H1 (cell line): ENCODE data around the gene SLC66A2. TPM values are rescaled to one million over a fixed set of nuclear protein-coding genes. Genes with fewer than 3 reads are reported as not detected.

Source experiments
- CTCF ChIA-PET: fragments of 300-600 bp; sonication (Branson Sonifier 250); formaldehyde crosslinking; loops from one replicate; lab custom pipeline; 2021; ENCODE audit not compliant: partially characterized antibody; lab: Charles Lee
- POLR2A ChIA-PET: fragments of 300-600 bp; sonication (Branson Sonifier 250); formaldehyde crosslinking; loops from one replicate; lab custom pipeline; 2021; ENCODE audit warnings: inconsistent platforms; ENCODE audit not compliant: partially characterized antibody; lab: Charles Lee
- DNase-seq, 2 experiments: peaks; one replicate each; pipeline versions ENCODE4 v3.0.0 to v3.0.0-alpha.2; 2010 to 2022; ENCODE audit warnings: low spot score in 2 of 2, low read depth in 1 of 2, mixed read lengths in 1 of 2
- FAIRE-seq: peaks from 2 replicates; lab custom pipeline; 2011; peaks lifted over from hg19 to GRCh38; lab: Jason Lieb, UNC
- H2AFZ ChIP-seq: 2 replicates; pipeline ENCODE4 v1.8.1; 2012; ENCODE audit warnings: low read length, inconsistent platforms
- H2AK5ac ChIP-seq: 2 replicates; pipeline ENCODE4 v1.6.1; 2013; ENCODE audit warnings: low read depth, low read length
- H2BK120ac ChIP-seq: replicated peaks from 2 replicates; pipeline ENCODE3; 2013; ENCODE audit warnings: low read depth, low read length, inconsistent platforms
- H2BK12ac ChIP-seq: 2 replicates; pipeline ENCODE4 v1.6.1; 2013; ENCODE audit warnings: low read depth, low read length
- H2BK15ac ChIP-seq: 2 replicates; pipeline ENCODE4 v1.6.1; 2013; ENCODE audit warnings: low read length
- H2BK20ac ChIP-seq: 2 replicates; pipeline ENCODE4 v1.6.1; 2013; ENCODE audit warnings: low read length
- H2BK5ac ChIP-seq: 2 replicates; pipeline ENCODE4 v1.6.1; 2013; ENCODE audit warnings: low read depth, low read length
- H3K14ac ChIP-seq: 2 replicates; pipeline ENCODE4 v1.6.1; 2013; ENCODE audit warnings: inconsistent platforms; ENCODE audit not compliant: insufficient read length
- H3K18ac ChIP-seq: 2 replicates; pipeline ENCODE4 v1.6.1; 2013; ENCODE audit warnings: low read length; ENCODE audit errors: extremely low read depth
- H3K23ac ChIP-seq: 2 replicates; pipeline ENCODE4 v1.6.1; 2013; ENCODE audit warnings: inconsistent platforms; ENCODE audit not compliant: insufficient read length
- H3K23me2 ChIP-seq: 2 replicates; pipeline ENCODE4 v1.6.1; 2013; ENCODE audit warnings: low read depth, low read length
- H3K27ac ChIP-seq: 2 replicates; pipeline ENCODE4 v1.6.1; 2011; ENCODE audit warnings: low read depth, low read length, inconsistent platforms
- H3K27me3 ChIP-seq, 4 experiments: replicated peaks in 1 of 4; 1 replicate in 1 of 4; 2 replicates in 3 of 4; pipeline versions ENCODE4 v1.6.1 to v1.8.1; 2011 to 2013; ENCODE audit warnings: low read length in 3 of 4, mild to moderate bottlenecking in 3 of 4, inconsistent platforms in 2 of 4, mixed read lengths in 2 of 4, moderate library complexity in 1 of 4; ENCODE audit not compliant: control insufficient read depth in 3 of 4, insufficient read depth in 3 of 4; ENCODE audit errors: extremely low read depth in 1 of 4
- H3K36me3 ChIP-seq, 4 experiments: 2 replicates each; pipeline versions ENCODE4 v1.6.1 to v1.8.1; 2011 to 2013; ENCODE audit warnings: mild to moderate bottlenecking in 4 of 4, low read length in 3 of 4, moderate library complexity in 2 of 4, control low read depth in 1 of 4, inconsistent platforms in 1 of 4; ENCODE audit not compliant: insufficient read depth in 4 of 4, control insufficient read depth in 2 of 4
- H3K4ac ChIP-seq: replicated peaks from 2 replicates; pipeline ENCODE3; 2013; ENCODE audit warnings: low read length, low read depth, mixed read lengths, inconsistent platforms; ENCODE audit not compliant: insufficient read length
- H3K4me1 ChIP-seq, 4 experiments: replicated peaks in 1 of 4; 1 replicate in 1 of 4; 2 replicates in 3 of 4; pipeline versions ENCODE4 v1.6.1 to v1.8.1; 2011 to 2013; ENCODE audit warnings: low read length in 3 of 4, inconsistent platforms in 2 of 4, mixed read lengths in 1 of 4; ENCODE audit not compliant: insufficient read depth in 4 of 4, control insufficient read depth in 3 of 4
- H3K4me2 ChIP-seq, 2 experiments: 2 replicates each; pipeline versions ENCODE4 v1.6.1 to v1.8.1; 2011 to 2013; ENCODE audit warnings: low read depth in 2 of 2, low read length in 2 of 2, control low read depth in 1 of 2, inconsistent platforms in 1 of 2, mild to moderate bottlenecking in 1 of 2; ENCODE audit not compliant: insufficient read depth in 1 of 2
- H3K4me3 ChIP-seq, 4 experiments: fragments of 200-600, 300-600 bp in 1 of 4; sonication (generic), shearing (Covaris generic), sonication (Bioruptor Twin) in 1 of 4; 2 replicates each; pipeline versions ENCODE4 v1.5.1 to v1.8.1; 2011 to 2016; ENCODE audit warnings: low read length in 4 of 4, low read depth in 3 of 4, control low read depth in 2 of 4, inconsistent platforms in 2 of 4, mild to moderate bottlenecking in 2 of 4, mixed read lengths in 1 of 4, moderate library complexity in 1 of 4; ENCODE audit not compliant: insufficient read depth in 2 of 4; ENCODE audit errors: extremely low read depth in 1 of 4
- H3K56ac ChIP-seq: replicated peaks from 2 replicates; pipeline ENCODE3; 2013; ENCODE audit warnings: low read depth, mild to moderate bottlenecking, mixed read lengths, low read length, inconsistent platforms; ENCODE audit not compliant: insufficient read length
- H3K79me1 ChIP-seq: 2 replicates; pipeline ENCODE4 v1.6.1; 2013; ENCODE audit warnings: low read depth, low read length, control low read depth
- H3K79me2 ChIP-seq, 2 experiments: 2 replicates each; pipeline versions ENCODE4 v1.6.1 to v1.8.1; 2012 to 2013; ENCODE audit warnings: low read length in 2 of 2, mild to moderate bottlenecking in 2 of 2, inconsistent platforms in 1 of 2; ENCODE audit not compliant: insufficient read depth in 2 of 2, control insufficient read depth in 1 of 2
- H3K9ac ChIP-seq, 4 experiments: replicated peaks in 1 of 4; 1 replicate in 1 of 4; 2 replicates in 3 of 4; pipeline versions ENCODE4 v1.6.1 to v1.8.1; 2011 to 2013; ENCODE audit warnings: low read depth in 3 of 4, low read length in 3 of 4, control low read depth in 2 of 4, mild to moderate bottlenecking in 2 of 4, moderate library complexity in 2 of 4, inconsistent platforms in 1 of 4; ENCODE audit errors: extremely low read depth in 1 of 4
- H3K9me3 ChIP-seq, 2 experiments: 2 replicates each; pipeline versions ENCODE4 v1.6.1 to v1.8.1; 2012 to 2013; ENCODE audit warnings: mild to moderate bottlenecking in 2 of 2, moderate library complexity in 2 of 2, control low read depth in 1 of 2, inconsistent platforms in 1 of 2, low read depth in 1 of 2, low read length in 1 of 2, mixed read lengths in 1 of 2; ENCODE audit not compliant: insufficient read depth in 2 of 2
- H4K20me1 ChIP-seq, 2 experiments: replicated peaks in 1 of 2; 2 replicates each; pipeline versions ENCODE3 to v1.8.1; 2011 to 2013; ENCODE audit warnings: inconsistent platforms in 2 of 2, low read length in 2 of 2, mild to moderate bottlenecking in 1 of 2; ENCODE audit not compliant: insufficient read depth in 2 of 2, control insufficient read depth in 1 of 2
- H4K5ac ChIP-seq: 2 replicates; pipeline ENCODE4 v1.6.1; 2013; ENCODE audit warnings: low read length, low read depth, mixed read lengths, inconsistent platforms; ENCODE audit not compliant: insufficient read length
- H4K8ac ChIP-seq: 2 replicates; pipeline ENCODE4 v1.8.0; 2013; ENCODE audit warnings: mild to moderate bottlenecking, moderate library complexity, low read length, inconsistent platforms; ENCODE audit not compliant: insufficient read depth; ENCODE audit errors: extremely low read depth
- H4K91ac ChIP-seq: replicated peaks from 2 replicates; pipeline ENCODE3; 2013; ENCODE audit warnings: low read length, mixed read lengths, inconsistent platforms; ENCODE audit not compliant: insufficient read length
- BRCA1 ChIP-seq: IDR thresholded peaks from 2 replicates; pipeline ENCODE4 v1.6.1; 2012; ENCODE audit warnings: low read depth, low read length, improper control_type of control experiment
- CHD1 ChIP-seq: IDR thresholded peaks from 2 replicates; pipeline ENCODE4 v1.6.1; 2012; ENCODE audit warnings: low read depth, low read length, improper control_type of control experiment
- GTF2F1 ChIP-seq: IDR thresholded peaks from 2 replicates; pipeline ENCODE4 v1.6.1; 2012; ENCODE audit warnings: low read depth, low read length, improper control_type of control experiment, borderline replicate concordance
- JUND ChIP-seq: IDR thresholded peaks from 2 replicates; pipeline ENCODE4 v1.6.1; 2011; ENCODE audit warnings: mild to moderate bottlenecking, improper control_type of control experiment, low read length
- KDM5A ChIP-seq: fragments of 200-600 bp; IDR thresholded peaks from 2 replicates; pipeline ENCODE4 v1.7.1; 2012; ENCODE audit warnings: mild to moderate bottlenecking, low read length, inconsistent platforms, mixed read lengths
- NRF1 ChIP-seq: IDR thresholded peaks from 2 replicates; pipeline ENCODE4 v1.6.1; 2011; ENCODE audit warnings: mild to moderate bottlenecking, low read depth, low read length, improper control_type of control experiment
- RNF2 ChIP-seq: fragments of 200-900, 300-1000 bp; sonication (generic); IDR thresholded peaks from 2 replicates; pipeline ENCODE4 v1.7.1; 2016; ENCODE audit warnings: borderline replicate concordance, low read depth, mild to moderate bottlenecking, antibody characterized with exemption, low read length; ENCODE audit not compliant: poor library complexity, severe bottlenecking; ENCODE audit errors: missing control alignments
- RXRA ChIP-seq: IDR thresholded peaks from 2 replicates; pipeline ENCODE4 v1.6.1; 2011; ENCODE audit warnings: low read depth, mild to moderate bottlenecking, low read length, moderate library complexity; ENCODE audit not compliant: insufficient read depth
- SIN3A ChIP-seq, 2 experiments: IDR thresholded peaks in 1 of 2; conservative IDR thresholded peaks in 1 of 2; 2 replicates each; pipeline ENCODE4 v1.6.1; 2011 to 2012; ENCODE audit warnings: low read length in 2 of 2, improper control_type of control experiment in 1 of 2, low read depth in 1 of 2, mild to moderate bottlenecking in 1 of 2
- SP4 ChIP-seq: IDR thresholded peaks from 2 replicates; pipeline ENCODE4 v1.6.1; 2012; ENCODE audit warnings: low read length, inconsistent platforms
- TAF1 ChIP-seq: IDR thresholded peaks from 2 replicates; pipeline ENCODE4 v1.6.1; 2011; ENCODE audit warnings: mild to moderate bottlenecking, low read depth, low read length
- WGBS, 2 experiments: shearing (Covaris generic) in 1 of 2; methylation state at CpG; one replicate each; pipeline versions ENCODE4 v1.1.6 to v1.1.7; 2013 to 2015; ENCODE audit warnings: low lambda C conversion rate in 2 of 2, mixed read lengths in 2 of 2, inconsistent platforms in 1 of 2, low coverage in 1 of 2, missing lambda C conversion rate in 1 of 2; ENCODE audit not compliant: insufficient replicate concordance in 2 of 2, insufficient coverage in 1 of 2, insufficient read length in 1 of 2; ENCODE audit errors: extremely low coverage in 1 of 2, missing lambda C conversion rate in 1 of 2; 5-methylcytosine and 5-hydroxymethylcytosine counted together
- polyA plus RNA-seq, 7 experiments: library from polyadenylated mRNA; depleted of rRNA in 3 of 7; stranded (reverse) in 5 of 7; unstranded in 2 of 7; fragments of >200 nt in 5 of 7; fragments of 200-250 nt in 2 of 7; gene quantifications; 1 replicate in 5 of 7; 2 replicates in 1 of 7; 4 replicates in 1 of 7; pipeline versions ENCODE4 v1.2.1 to v1.2.3, GENCODE V29; 2011 to 2013; ENCODE audit warnings: missing spikeins in 2 of 7, mixed read lengths in 2 of 7
- total RNA-seq: library from RNA; stranded (reverse); fragmentation: NEBNext Ultra II Directional; extraction: Animal tissue kit (Norgen Biotek cat#: 25700); gene quantifications from 2 replicates; pipeline ENCODE4 v1.2.1, GENCODE V29; 2021
- TF ChIP-seq, protein P1 (sequence below): IDR thresholded peaks from 2 replicates; pipeline ENCODE4 v1.6.1; 2011; ENCODE audit warnings: low read depth, mild to moderate bottlenecking, low read length; ENCODE audit not compliant: insufficient read depth

SLC66A2 gene
- total and polyA plus RNA-seq, 2 of the 8 experiments (the other 6 are each of a cell fraction or from before 2014, with no cell fraction given) = 15.0 to 18.9 TPM

DNA sequence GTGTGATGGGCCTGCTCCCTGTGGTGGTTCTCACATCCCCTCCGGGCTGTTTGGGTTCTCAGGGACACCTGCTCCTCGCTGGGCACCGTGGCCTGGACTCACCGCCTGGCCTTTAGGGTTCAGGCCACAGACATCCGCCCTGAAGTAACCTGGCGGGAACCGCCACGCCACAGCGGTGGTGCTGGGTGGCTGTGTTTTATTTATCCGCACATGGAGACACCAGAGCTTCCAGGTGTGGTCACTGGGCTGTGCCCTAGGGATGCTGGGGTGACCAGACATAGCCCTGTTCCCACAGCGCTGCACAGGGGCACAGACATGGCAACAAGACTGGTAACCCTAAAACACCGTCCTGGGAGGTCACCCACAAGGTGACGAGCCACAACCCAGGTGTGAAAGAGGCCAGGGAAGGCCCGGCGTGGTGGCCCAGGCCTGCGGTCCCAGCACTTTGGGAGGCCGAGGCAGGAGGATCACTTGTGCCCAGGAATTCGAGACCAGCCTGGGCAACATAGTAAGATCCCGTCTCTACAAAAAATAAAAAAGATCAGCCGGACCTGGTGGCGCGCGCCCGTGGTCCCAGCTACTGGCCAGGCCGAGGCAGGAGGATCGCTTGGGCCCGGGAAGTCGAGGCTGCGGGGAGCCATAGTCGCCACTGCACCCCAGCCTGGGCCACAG, 12.3 kb upstream of the SLC66A2 start:
- H3K79me2 ChIP-seq = no peaks in the 10 kb centered on the region
- peaks cover 3 to 54% (median 45%) of the 10 kb centered on the region in 4 experiments for H3K27me3 ChIP-seq
- peaks cover 2 to 10% of the 10 kb centered on the region in 2 experiments for H4K20me1 ChIP-seq
- H4K5ac ChIP-seq = no peak overlapping the region
- H3K36me3 ChIP-seq = no peaks in the 10 kb centered on the region
- H3K9me3 ChIP-seq = no peaks in the 10 kb centered on the region
- H3K14ac ChIP-seq = no peak overlapping the region
- H3K9ac ChIP-seq = no peak overlapping the region
- peaks cover 2 to 24% (median 21%) of the 10 kb centered on the region in 4 experiments; a peak in 6 of 7 replicates for H3K4me1 ChIP-seq
- H2AFZ ChIP-seq = no peak overlapping the region
- no peak overlapping the region for H3K56ac ChIP-seq
- ChIA-PET POLR2A (interaction anchor here (1.6 to 2.1 kb wide), 2 partner anchors 11 to 13 kb away, joined by 5 to 8 read pairs; no protein-coding TSS in a partner anchor), CTCF (interaction anchor here (0.9 to 3.0 kb wide), 4 partner anchors 12 to 77 kb away, joined by 3 to 17 read pairs (median 4); partner anchors contain the start of gene SLC66A2)
- no peak overlapping the region for H3K18ac ChIP-seq
- no peak overlapping the region for H3K23ac ChIP-seq
- WGBS, 2 experiments = 86% methylated on average over 30 of the region's 30 CpGs; no CpG with 5 or more reads in 1 of the 2 experiments
- no peak overlapping the region for H2BK12ac ChIP-seq
- peak overlapping the region; percentile 28 for H4K8ac ChIP-seq
- H2BK15ac ChIP-seq = no peak overlapping the region
- H2BK5ac ChIP-seq = no peak overlapping the region
- peaks cover 2% of the 10 kb centered on the region; the same call in 1 of the 2 replicates for H3K23me2 ChIP-seq
- DNase-seq (no peak), FAIRE-seq (no peak)
- no peak overlapping the region for H3K27ac ChIP-seq
- no peak overlapping the region for H2BK20ac ChIP-seq
- no peak overlapping the region for H4K91ac ChIP-seq
- H2BK120ac ChIP-seq = no peak overlapping the region
- H3K4me2 ChIP-seq = peak overlapping the region; percentile 40 to 70
- 0 out of 2 replicates have a peak overlapping the region, but pooled peaks have one; percentile 39 for H2AK5ac ChIP-seq
- H3K4me3 ChIP-seq = peak overlapping the region in 3 of 4 experiments; percentile 34 to 64 (median 36); a peak in 4 of 8 replicates
- TF ChIP-seq RNF2 (no peak), CHD1 (no peak), JUND (no peak), KDM5A (no peak), TAF1 (no peak), SP4 (no peak), NRF1 (no peak), GTF2F1 (no peak), RXRA (no peak), BRCA1 (no peak), SIN3A (conservative IDR thresholded peaks at IDR 0.05 in 1 of 2, IDR thresholded peaks at IDR 0.05 in 1 of 2; ENCODE audit: low read depth in 1 of 2, low read length in 2 of 2) (no peak)
- TF ChIP-seq, protein P1, sequence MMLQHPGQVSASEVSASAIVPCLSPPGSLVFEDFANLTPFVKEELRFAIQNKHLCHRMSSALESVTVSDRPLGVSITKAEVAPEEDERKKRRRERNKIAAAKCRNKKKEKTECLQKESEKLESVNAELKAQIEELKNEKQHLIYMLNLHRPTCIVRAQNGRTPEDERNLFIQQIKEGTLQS = no peak
- H3K4ac ChIP-seq = no peak overlapping the region
- H3K79me1 ChIP-seq = no peaks in the 10 kb centered on the region
